Motor neuron (in vitro differentiated cells): ENCODE measurements around the gene ZNF33A. TPM values are rescaled to one million over a fixed set of nuclear protein-coding genes. Genes with fewer than 3 reads are reported as not detected.
"Not testable (repeated sequence)": the region's sequence is repeated elsewhere in the genome, so short reads cannot be mapped to it uniquely, and the experiment has no call there.

Experiments
- ATAC-seq, 8 experiments: fragments of 200-7000 bp; cut with Tn5 transposase; replicated peaks in 6 of 8; 2 replicates each; pipeline ENCODE4 v1.8.0; 2021; ENCODE audit warnings: mild to moderate bottlenecking in 8 of 8, moderate library complexity in 8 of 8
- H3K27ac ChIP-seq, 2 donors: fragments of 250-450 bp; sonication (Bioruptor Pico); 2 replicates each; pipeline ENCODE4 v1.9.0; 2021; ENCODE audit warnings: antibody characterized with exemption in 2 of 2, mild to moderate bottlenecking in 2 of 2, moderate library complexity in 1 of 2
- H3K4me1 ChIP-seq, 2 donors: fragments of 250-450 bp; sonication (Bioruptor Pico); replicated peaks in 1 of 2; 2 replicates each; pipeline ENCODE4 v1.6.1; 2021; ENCODE audit warnings: antibody characterized with exemption in 2 of 2, mild to moderate bottlenecking in 2 of 2, moderate library complexity in 1 of 2
- H3K4me3 ChIP-seq, 5 donors: fragments of 250-450 bp; sonication (Bioruptor Pico); 2 replicates each; pipeline ENCODE4 v1.9.0; 2021; ENCODE audit warnings: antibody characterized with exemption in 5 of 5, mild to moderate bottlenecking in 5 of 5, moderate library complexity in 4 of 5
- WGBS, 10 experiments: fragments of 450-650 bp; shearing (Covaris generic); methylation state at CpG; one replicate each; pipeline ENCODE4 v1.0.0; 2022; 5-methylcytosine and 5-hydroxymethylcytosine counted together
- in situ Hi-C, 9 experiments: fragments of 400-800 bp; cut with MboI; loops; one replicate each; pipeline ENCODE4 v1.15.0; 2021; ENCODE audit warnings: low sequenced_read_pairs in 9 of 9, low pct_unique_long_range_greater_than_20kb in 2 of 9; ENCODE audit not compliant: unreplicated experiment in 9 of 9
- total RNA-seq, 8 experiments: library from RNA; unstranded; fragments of 300-600 nt; gene quantifications; 2 replicates each; pipeline versions ENCODE4 v1.2.3 to v1.2.4, GENCODE V29; 2022

The ZNF33A gene
- total RNA-seq, 8 experiments from 2014 or later, result 11.9 to 37.1 (median 28.5) TPM

GRCh38 chr10:38055274-38055894 lies 44.9 kb downstream of the ZNF33A start:
- ATAC-seq, H3K4me3 ChIP-seq, in situ Hi-C loops, H3K4me1 ChIP-seq, H3K27ac ChIP-seq: not testable (repeated sequence)
- WGBS, 10 experiments, result 93 to 100% (median 100%) methylated on average over 1 to 3 of the region's 5 CpGs; no CpG with 5 or more reads in 3 of the 10 experiments

- 83 to 100% (median 86%) methylated on average over 1 of the region's 1 CpG; no CpG with 5 or more reads in 7 of the 10 experiments for WGBS, 10 experiments
- H3K4me3 ChIP-seq, H3K4me1 ChIP-seq, in situ Hi-C loops, H3K27ac ChIP-seq: not testable (repeated sequence)
- peak in 1 of 8 experiments; percentile 66 for ATAC-seq
These were observed 59.2 kb downstream of the ZNF33A start for GRCh38 chr10:38069663-38070062.

- H3K4me3 ChIP-seq, result no peak overlapping the region
- no peak for ATAC-seq
- no peaks in the 10 kb centered on the region for H3K4me1 ChIP-seq
- 26 to 100% (median 80%) methylated on average over 1 to 4 of the region's 8 CpGs; no CpG with 5 or more reads in 2 of the 10 experiments for WGBS, 10 experiments
- H3K27ac ChIP-seq, result no peak overlapping the region
- in situ Hi-C loops, result no loop called here
These were observed 60.0 kb downstream of the ZNF33A start for GRCh38 chr10:38070501-38070900.

- H3K4me3 ChIP-seq, result no peak overlapping the region
- no peak for ATAC-seq
- no peaks in the 10 kb centered on the region for H3K4me1 ChIP-seq
- H3K27ac ChIP-seq, result no peak overlapping the region
- in situ Hi-C loops, result no loop called here
These were observed 62.1 kb downstream of the ZNF33A start for GRCh38 chr10:38072552-38072951.

- H3K27ac ChIP-seq, result no peak overlapping the region
- no peak for ATAC-seq
- H3K4me3 ChIP-seq, result no peak overlapping the region
- in situ Hi-C loops, result no loop called here
- 0 to 80% (median 0%) methylated on average over 1 to 2 of the region's 2 CpGs; no CpG with 5 or more reads in 5 of the 10 experiments for WGBS, 10 experiments
- H3K4me1 ChIP-seq, result no peaks in the 10 kb centered on the region
These were observed 66.2 kb downstream of the ZNF33A start for GRCh38 chr10:38076687-38077086.

- H3K4me1 ChIP-seq, H3K27ac ChIP-seq, in situ Hi-C loops, H3K4me3 ChIP-seq, ATAC-seq: not testable (repeated sequence)
- WGBS, 10 experiments, result 80 to 100% (median 89%) methylated on average over 2 to 9 of the region's 15 CpGs; no CpG with 5 or more reads in 2 of the 10 experiments
These were observed 82.8 kb downstream of the ZNF33A start for GRCh38 chr10:38093318-38093717.

DNA sequence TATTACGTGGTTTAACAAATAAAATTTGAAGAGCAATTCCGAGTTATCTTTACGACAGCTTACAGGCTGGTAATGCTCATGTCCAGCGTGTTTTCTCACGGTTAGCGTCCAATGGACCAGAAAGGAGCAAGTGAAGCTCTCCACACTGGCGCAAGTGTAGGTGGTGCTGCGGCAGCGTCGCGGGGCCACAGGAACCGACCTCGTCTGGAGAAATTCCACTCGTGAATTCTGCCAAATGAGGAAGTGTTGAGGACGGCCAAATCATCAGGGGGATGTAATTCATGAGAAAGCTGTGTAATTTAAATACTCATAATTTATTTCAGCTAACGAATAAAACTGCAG lies 83.3 kb downstream of the ZNF33A start:
- peak in 6 of 8 experiments; percentile 1 to 26 (median 5) for ATAC-seq
- WGBS, 10 experiments, result 7 to 80% (median 41%) methylated on average over 1 to 16 of the region's 16 CpGs; no CpG with 5 or more reads in 2 of the 10 experiments
- in situ Hi-C loops, result no loop called here
- peaks cover 3 to 6% of the 10 kb centered on the region in 2 donors for H3K4me1 ChIP-seq
- peak overlapping the region; percentile 54 to 79 (median 64) for H3K4me3 ChIP-seq
- no peak overlapping the region for H3K27ac ChIP-seq

- 0 to 6% (median 0%) methylated on average over 4 to 17 of the region's 59 CpGs; no CpG with 5 or more reads in 4 of the 10 experiments for WGBS, 10 experiments
- H3K4me1 ChIP-seq, result peaks cover 3 to 6% of the 10 kb centered on the region in 2 donors
- in situ Hi-C loops, result no loop called here
- peak within 1 kb of the TSS; percentile 54 to 79 (median 64) for H3K4me3 ChIP-seq
- ATAC-seq, result peak; percentile 94 to 98 (median 96)
- H3K27ac ChIP-seq, result peak within 1 kb of the TSS; percentile 78 to 83
These were observed 83.9 kb downstream of the ZNF33A start, which contains the start of gene ZNF37A for GRCh38 chr10:38094158-38094926. Gene ZNF37A (plus strand): TSS chr10:38094337. CDS start chr10:38096618, 2,281 bp downstream.

DNA sequence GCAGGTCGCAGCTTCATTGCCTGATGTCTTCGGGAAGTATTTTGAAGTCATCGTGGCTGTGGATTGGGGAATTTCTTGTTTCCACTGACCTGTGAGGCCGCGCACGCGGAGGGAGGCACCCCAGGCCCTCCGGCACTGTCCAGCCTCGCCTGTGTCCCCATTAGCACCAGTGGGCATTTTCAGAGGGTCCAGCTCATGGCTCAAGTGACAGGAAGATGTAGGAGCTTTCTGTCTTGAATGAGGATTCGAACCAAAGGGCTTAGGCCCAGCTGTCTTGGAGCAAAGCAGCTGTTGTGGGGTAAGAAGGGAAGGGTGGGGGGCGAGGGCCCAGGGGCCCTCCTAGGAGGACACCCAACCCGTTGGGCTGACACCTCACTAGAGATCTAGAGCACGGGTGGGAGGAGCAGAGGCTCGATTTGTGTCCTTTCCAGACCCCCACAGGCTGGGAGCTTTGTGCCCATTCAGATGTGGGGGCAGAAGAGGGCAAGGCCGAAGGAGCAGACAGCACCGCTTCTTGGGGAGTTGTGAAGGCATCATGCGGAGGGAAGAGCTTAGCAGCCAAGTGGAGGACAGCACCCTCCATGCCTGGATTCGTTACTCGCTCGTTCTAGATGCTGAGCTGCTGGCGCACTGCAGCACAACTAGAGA lies 84.6 kb downstream of the ZNF33A start:
- no peak for ATAC-seq
- peak overlapping the region; percentile 78 to 83 for H3K27ac ChIP-seq
- peaks cover 3 to 6% of the 10 kb centered on the region in 2 donors for H3K4me1 ChIP-seq
- 29 to 100% (median 47%) methylated on average over 3 to 12 of the region's 21 CpGs; no CpG with 5 or more reads in 7 of the 10 experiments for WGBS, 10 experiments
- peak overlapping the region; percentile 54 to 79 (median 64) for H3K4me3 ChIP-seq
- in situ Hi-C loops, result no loop called here

DNA sequence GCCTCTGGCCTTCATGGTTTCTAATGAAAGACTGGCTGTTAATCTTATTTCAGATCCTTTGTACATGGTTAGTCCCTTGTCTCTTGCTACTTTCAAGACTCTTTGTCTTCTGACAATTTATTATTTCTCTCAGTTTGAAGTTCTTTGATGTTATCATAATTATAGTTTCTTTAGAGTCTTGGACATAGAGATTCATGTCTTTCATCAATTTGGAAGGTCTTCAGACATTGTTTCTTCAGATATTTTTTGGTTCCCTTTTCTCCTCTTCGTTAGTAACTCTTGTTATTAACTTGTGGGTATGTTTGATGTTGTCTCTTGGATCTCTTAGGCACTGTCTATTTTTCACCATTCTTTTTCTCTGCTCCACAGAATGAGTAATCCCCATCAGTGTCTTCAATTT lies 92.4 kb downstream of the ZNF33A start:
- Histone ChIP-seq H3K4me3 (no peak overlapping the region), H3K27ac (no peak overlapping the region), H3K4me1 (no peaks in the 10 kb centered on the region)
- WGBS, 10 experiments, result 0 to 100% (median 91%) methylated on average over 1 of the region's 1 CpG; no CpG with 5 or more reads in 1 of the 10 experiments
- in situ Hi-C loops, result no loop called here
- no peak for ATAC-seq

- ATAC-seq, result peak in 2 of 8 experiments; percentile 85 to 95
- H3K4me1 ChIP-seq, result no peaks in the 10 kb centered on the region
- H3K27ac ChIP-seq, result no peak overlapping the region
- no peak overlapping the region for H3K4me3 ChIP-seq
- in situ Hi-C loops, result no loop called here
- WGBS, 10 experiments, result 13 to 100% (median 91%) methylated on average over 1 to 3 of the region's 3 CpGs
These were observed 93.3 kb downstream of the ZNF33A start for GRCh38 chr10:38103756-38104155.

GRCh38 chr10:38112159-38112558 lies 101.7 kb downstream of the ZNF33A start:
- no peak for ATAC-seq
- in situ Hi-C loops, result no loop called here
- 70 to 100% (median 96%) methylated on average over 1 to 2 of the region's 2 CpGs; no CpG with 5 or more reads in 1 of the 10 experiments for WGBS, 10 experiments
- no peaks in the 10 kb centered on the region for H3K4me1 ChIP-seq
- H3K4me3 ChIP-seq, result no peak overlapping the region
- H3K27ac ChIP-seq, result no peak overlapping the region
